NT2/D1 (cell line): Measurements from ENCODE around the gene FCN1.

Experiments
- YY1 ChIP-seq: IDR thresholded peaks from 2 replicates; pipeline ENCODE4 v1.6.1; 2011; ENCODE audit not compliant: insufficient read length, insufficient read depth
- ZNF274 ChIP-seq: IDR thresholded peaks from 2 replicates; pipeline ENCODE4 v1.6.1; 2011; ENCODE audit warnings: mild to moderate bottlenecking, low read depth, low read length

DNA sequence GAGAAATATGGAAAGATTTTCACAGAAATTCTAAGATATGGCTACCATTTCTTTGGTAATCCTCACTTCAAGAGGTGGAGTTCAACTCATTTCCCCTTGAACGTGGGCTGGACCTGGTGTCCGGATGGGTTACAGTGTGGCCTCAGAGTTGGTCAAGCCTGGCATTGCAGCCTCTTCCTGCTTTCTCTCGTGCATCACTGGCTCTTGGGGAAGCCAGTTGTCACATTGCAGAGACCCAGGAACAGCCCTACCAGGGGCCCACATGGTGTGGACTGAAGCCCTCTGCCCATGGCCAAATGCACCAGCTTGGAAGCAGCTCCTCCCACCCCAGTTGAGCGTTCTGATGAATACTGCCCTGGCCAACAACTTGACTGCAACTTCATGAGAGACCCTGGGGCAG lies 47.7 kb upstream of the FCN1 start:
- no peak for TF ChIP-seq YY1
- TF ChIP-seq ZNF274: no peak
